GM23338 (cell line): ENCODE data around the gene TTLL5. TPM values are rescaled to one million over a fixed set of nuclear protein-coding genes. Genes with fewer than 3 reads are reported as not detected.

Source experiments
- ATAC-seq: fragments of 200-7000 bp; cut with Tn5 transposase; 3 replicates; pipeline ENCODE4 v1.9.1; 2020
- DNase-seq: peaks from one replicate; pipeline ENCODE4 v3.0.0-alpha.2; 2015; ENCODE audit warnings: low spot score
- H2AFZ ChIP-seq: fragments of 200-600 bp; sonication (generic); 2 replicates; pipeline ENCODE4 v1.8.0; 2016; ENCODE audit warnings: antibody characterized with exemption, mild to moderate bottlenecking, moderate library complexity
- H3F3A ChIP-seq: fragments of 200-600 bp; sonication (generic); replicated peaks from 2 replicates; pipeline ENCODE4 v1.8.0; 2017; ENCODE audit warnings: antibody characterized with exemption, mixed run types, low read depth
- H3K27ac ChIP-seq: fragments of 200-600 bp; sonication (generic); 2 replicates; pipeline ENCODE4 v1.6.1; 2016; ENCODE audit warnings: low read depth
- H3K27me3 ChIP-seq: fragments of 200-600 bp; sonication (generic); 2 replicates; pipeline ENCODE4 v1.8.0; 2016; ENCODE audit warnings: mild to moderate bottlenecking, mixed run types, moderate library complexity; ENCODE audit not compliant: insufficient read depth
- H3K36me3 ChIP-seq: fragments of 200-600 bp; sonication (generic); 2 replicates; pipeline ENCODE4 v1.8.0; 2016; ENCODE audit warnings: mild to moderate bottlenecking; ENCODE audit not compliant: insufficient read depth
- H3K4me1 ChIP-seq: fragments of 200-600 bp; sonication (generic); 2 replicates; pipeline ENCODE4 v1.8.0; 2016; ENCODE audit warnings: mild to moderate bottlenecking, moderate library complexity; ENCODE audit not compliant: insufficient read depth
- H3K4me2 ChIP-seq: fragments of 200-600 bp; sonication (generic); 2 replicates; pipeline ENCODE4 v1.7.1; 2017; ENCODE audit warnings: mixed run types
- H3K4me3 ChIP-seq: fragments of 200-600 bp; sonication (generic); 2 replicates; pipeline ENCODE4 v1.6.1; 2016; ENCODE audit warnings: mixed run types
- H3K79me2 ChIP-seq: fragments of 200-600 bp; sonication (generic); replicated peaks from 2 replicates; pipeline ENCODE4 v1.8.0; 2017; ENCODE audit warnings: mild to moderate bottlenecking; ENCODE audit not compliant: insufficient read depth
- H3K9me2 ChIP-seq: fragments of 200-600 bp; sonication (generic); 2 replicates; pipeline ENCODE4 v1.8.0; 2017; ENCODE audit not compliant: insufficient read depth
- H4K20me1 ChIP-seq: fragments of 200-600 bp; sonication (generic); replicated peaks from 2 replicates; pipeline ENCODE4 v1.8.0; 2017; ENCODE audit warnings: mild to moderate bottlenecking; ENCODE audit not compliant: insufficient read depth
- H3K27ac Mint-ChIP-seq: 2 replicates; pipeline ENCODE4 v1.8.0; 2020; ENCODE audit warnings: inconsistent platforms, mild to moderate bottlenecking, moderate library complexity, mixed read lengths
- H3K27me3 Mint-ChIP-seq: 3 replicates; pipeline ENCODE4 v1.8.0; 2022; ENCODE audit warnings: low read depth, mild to moderate bottlenecking, moderate library complexity, mixed read lengths, inconsistent platforms; ENCODE audit not compliant: insufficient read depth, poor library complexity
- H3K36me3 Mint-ChIP-seq: 3 replicates; pipeline ENCODE4 v1.8.0; 2021; ENCODE audit warnings: low read depth, mild to moderate bottlenecking, inconsistent platforms, moderate library complexity, mixed read lengths
- H3K4me1 Mint-ChIP-seq: 3 replicates; pipeline ENCODE4 v1.8.0; 2020; ENCODE audit warnings: mild to moderate bottlenecking, inconsistent platforms, mixed read lengths
- H3K4me3 Mint-ChIP-seq: 3 replicates; pipeline ENCODE4 v1.8.0; 2021; ENCODE audit warnings: moderate library complexity, mild to moderate bottlenecking, inconsistent platforms, mixed read lengths
- H3K9me3 Mint-ChIP-seq: 3 replicates; pipeline ENCODE4 v1.8.0; 2020; ENCODE audit warnings: moderate library complexity, mild to moderate bottlenecking, inconsistent platforms, mixed read lengths
- CREB1 ChIP-seq: fragments of 250-450 bp; sonication (Bioruptor Pico); IDR thresholded peaks from 2 replicates; pipeline ENCODE4 v1.5.0; 2020; ENCODE audit warnings: low read depth, mild to moderate bottlenecking, moderate library complexity
- ETS1 ChIP-seq: IDR thresholded peaks from 2 replicates; pipeline ENCODE4 v1.6.1; 2016; ENCODE audit warnings: antibody characterized with exemption
- POLR2AphosphoS5 ChIP-seq: IDR thresholded peaks from 2 replicates; pipeline ENCODE4 v1.6.1; 2016; ENCODE audit warnings: antibody characterized with exemption, low read depth
- ZNF331 ChIP-seq: fragments of 250-450 bp; sonication (Bioruptor Pico); IDR thresholded peaks from 2 replicates; pipeline ENCODE4 v1.5.0; 2020; ENCODE audit warnings: low read depth, mild to moderate bottlenecking, moderate library complexity
- ZNF462 ChIP-seq: fragments of 250-450 bp; sonication (Bioruptor Pico); IDR thresholded peaks from 2 replicates; pipeline ENCODE4 v1.5.0; 2020; ENCODE audit warnings: mild to moderate bottlenecking, moderate library complexity
- polyA plus RNA-seq: library from polyadenylated mRNA; unstranded; fragments of >200 nt; fragmentation: Nextera tagmentation; extraction: Ambion mirVana; gene quantifications from 2 replicates; pipeline ENCODE4 v1.2.1, GENCODE V29; 2016
- total RNA-seq: library from RNA; depleted of rRNA; stranded (reverse); fragments of >200 nt; shearing (Covaris generic); gene quantifications from 2 replicates; pipeline ENCODE4 v1.2.3, GENCODE V29; 2014

Gene TTLL5
- total and polyA plus RNA-seq, 2 experiments from 2014 or later, result 33.5 to 35.4 TPM

DNA sequence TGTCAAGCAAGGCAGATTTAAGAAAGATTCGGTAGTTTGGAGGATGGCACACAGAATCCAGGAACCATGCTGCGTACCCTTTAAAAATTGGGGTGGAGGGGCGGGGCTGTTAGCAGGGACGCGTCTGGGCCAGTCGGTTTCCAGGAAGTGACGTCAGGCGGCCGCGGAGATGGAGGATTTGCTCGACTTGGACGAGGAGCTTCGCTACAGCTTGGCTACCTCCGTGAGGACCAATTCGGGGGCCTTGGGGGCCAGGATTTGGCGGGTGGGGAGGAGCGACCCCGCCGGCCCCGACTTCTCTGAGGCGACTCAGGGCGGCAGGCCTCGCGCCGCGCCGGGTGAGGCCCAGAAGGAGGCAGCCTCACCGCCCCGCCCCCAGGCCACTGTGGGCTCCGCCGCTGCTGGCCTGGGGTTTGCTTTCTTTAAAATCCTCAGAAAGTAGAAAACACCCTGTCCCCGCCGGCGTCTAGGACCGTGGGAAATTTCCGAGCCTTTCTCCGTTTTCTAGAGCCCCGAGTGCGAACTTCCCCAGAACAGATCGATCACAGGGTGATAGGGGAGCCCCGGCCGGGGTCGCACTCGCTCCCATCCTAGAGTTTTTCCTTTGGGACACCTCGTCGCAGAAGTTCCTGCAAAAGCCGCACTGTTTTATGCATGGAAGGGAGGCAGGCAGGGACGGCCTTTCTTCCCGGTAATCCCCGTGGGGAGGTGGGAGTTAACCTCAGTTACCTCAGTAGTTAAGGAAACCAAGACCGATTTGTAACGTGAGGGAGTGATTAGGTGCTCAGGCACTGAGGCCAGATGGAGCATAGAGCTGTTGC is 324.8 kb downstream of the TTLL5 start, which contains the start of gene IFT43:
IFT43 (plus strand) TSS at position 146 of the 821 bp plus-strand sequence; CDS start at position 170, 24 bp downstream.
- peaks cover 18% of the 10 kb centered on the region for H3K27me3 Mint-ChIP-seq
- no peaks in the 10 kb centered on the region for H3K36me3 Mint-ChIP-seq
- Histone ChIP-seq H3K4me2 (peak within 1 kb of the TSS; percentile 98), H3K27ac (0 out of 2 replicates have a peak within 1 kb of the TSS, but pooled peaks have one; percentile 64), H3K36me3 (no peaks in the 10 kb centered on the region), H3F3A (0 out of 2 replicates have a peak, but pooled peaks cover 2% of the 10 kb centered on the region), H3K4me3 (peak within 1 kb of the TSS; percentile 98), H3K9me2 (no peaks in the 10 kb centered on the region), H4K20me1 (no peaks in the 10 kb centered on the region; the same call in none of the 2 replicates), H3K4me1 (peaks cover 14% of the 10 kb centered on the region), H3K27me3 (peaks cover 35% of the 10 kb centered on the region), H2AFZ (peak within 1 kb of the TSS; percentile 95), H3K79me2 (peaks cover 11% of the 10 kb centered on the region; the same call in 1 of the 2 replicates)
- no peaks in the 10 kb centered on the region; the same call in 2 of the 3 replicates for H3K9me3 Mint-ChIP-seq
- H3K4me1 Mint-ChIP-seq, result peaks cover 17% of the 10 kb centered on the region
- H3K4me3 Mint-ChIP-seq, result peak within 1 kb of the TSS; percentile 95
- DNase-seq, result peak; percentile 90
- peak within 1 kb of the TSS; percentile 78 for H3K27ac Mint-ChIP-seq
- TF ChIP-seq CREB1 (peak; percentile 92), ZNF462 (CRISPR knock-in tag) (no peak), POLR2AphosphoS5 (peak; percentile 64), ZNF331 (CRISPR knock-in tag) (no peak), ETS1 (peak; percentile 33; the same call in 1 of the 2 replicates)
- ATAC-seq, result peak; percentile 43
